ENCODE results near the gene GOLGA8Q. TPM values are rescaled to one million over a fixed set of nuclear protein-coding genes. Genes with fewer than 3 reads are reported as not detected.

The GOLGA8Q gene
- 1.5 and 2.6 TPM in 2 replicates for total RNA-seq

DNA sequence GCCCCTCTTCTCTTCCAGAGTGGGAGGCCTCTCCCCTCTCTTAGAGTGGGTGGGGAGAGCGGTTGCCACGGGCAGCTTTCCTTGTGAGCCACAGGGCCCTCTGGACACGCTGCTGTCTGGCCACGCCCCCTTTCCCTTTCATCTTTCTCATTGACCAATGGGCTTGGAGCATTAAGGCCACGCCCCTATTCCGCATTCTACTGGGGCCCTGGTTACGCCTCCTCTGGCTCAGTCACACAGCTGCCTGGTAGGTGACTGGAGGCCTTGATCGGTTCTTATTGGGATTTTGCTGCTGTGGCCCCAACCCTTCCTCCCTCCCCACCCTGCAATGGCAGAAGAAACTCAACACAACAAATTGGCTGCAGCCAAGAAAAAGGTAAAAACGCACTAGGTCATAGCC is at the start of gene GOLGA8Q:
Gene GOLGA8Q, plus strand, starts transcription at position 301 of the 400 bp plus-strand sequence. Its CDS starts 28 bp downstream, at position 329.

DNA sequence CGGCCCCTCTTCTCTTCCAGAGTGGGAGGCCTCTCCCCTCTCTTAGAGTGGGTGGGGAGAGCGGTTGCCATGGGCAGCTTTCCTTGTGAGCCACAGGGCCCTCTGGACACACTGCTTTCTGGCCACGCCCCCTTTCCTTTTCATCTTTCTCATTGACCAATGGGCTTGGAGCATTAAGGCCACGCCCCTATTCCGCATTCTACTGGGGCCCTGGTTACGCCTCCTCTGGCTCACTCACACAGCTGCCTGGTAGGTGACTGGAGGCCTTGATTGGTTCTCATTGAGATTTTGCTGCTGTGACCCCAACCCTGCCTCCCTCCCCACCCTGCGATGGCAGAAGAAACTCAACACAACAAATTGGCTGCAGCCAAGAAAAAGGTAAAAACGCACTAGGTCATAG is 51.9 kb downstream of the GOLGA8Q start, which contains the start of gene GOLGA8H:
Gene GOLGA8H, plus strand, starts transcription at position 233 of the 400 bp plus-strand sequence. Its CDS starts 98 bp downstream, at position 331.

Other genes starting within 250 kb of the GOLGA8Q start
- under 0.01 and 0.17 TPM in 2 replicates for gene CHRFAM7A, start 158.5 kb upstream of the GOLGA8Q start, total RNA-seq
- gene GOLGA8R, start 137.8 kb upstream of the GOLGA8Q start, total RNA-seq: 3.6 and 3.9 TPM in 2 replicates
- 0.17 and 0.44 TPM in 2 replicates for gene GOLGA8H, start 52.0 kb downstream of the GOLGA8Q start, total RNA-seq